HL-60/S4 treated with phorbol 12-myristate 13-acetate at 8.2 ng/mL for 4 days and 3 days (cell line): ENCODE results near the gene ZNF324.
"Not testable (repeated sequence)": the region's sequence is repeated elsewhere in the genome, so short reads cannot be mapped to it uniquely, and the experiment has no call there.

Experiments used
- in situ Hi-C: fragments of 300-500 bp; cut with MboI; formaldehyde crosslinking; loops from 2 replicates; pipeline ENCODE4 v1.15.0; 2022; ENCODE audit warnings: low sequenced_read_pairs

The ZNF324 gene

GRCh38 chr19:58470837-58471543, 4.1 kb downstream of the ZNF324 start:
- in situ Hi-C loops: not testable (repeated sequence)

DNA sequence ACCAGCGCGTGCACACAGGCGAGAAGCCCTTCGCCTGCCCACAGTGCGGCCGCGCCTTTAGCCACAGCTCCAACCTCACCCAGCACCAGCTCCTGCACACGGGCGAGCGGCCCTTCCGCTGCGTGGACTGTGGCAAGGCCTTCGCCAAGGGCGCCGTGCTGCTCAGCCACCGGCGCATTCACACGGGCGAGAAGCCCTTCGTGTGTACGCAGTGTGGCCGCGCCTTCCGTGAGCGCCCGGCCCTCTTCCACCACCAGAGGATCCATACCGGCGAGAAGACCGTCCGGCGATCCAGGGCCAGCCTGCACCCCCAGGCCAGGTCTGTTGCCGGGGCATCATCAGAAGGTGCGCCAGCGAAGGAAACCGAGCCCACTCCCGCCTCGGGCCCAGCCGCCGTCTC, 4.9 kb downstream of the ZNF324 start:
- in situ Hi-C loops: no loop called here

- in situ Hi-C loops: no loop called here
Measured at GRCh38 chr19:58473775-58474174, 6.9 kb downstream of the ZNF324 start.

- in situ Hi-C loops: no loop called here
Measured at GRCh38 chr19:58474291-58474996, 7.6 kb downstream of the ZNF324 start.

DNA sequence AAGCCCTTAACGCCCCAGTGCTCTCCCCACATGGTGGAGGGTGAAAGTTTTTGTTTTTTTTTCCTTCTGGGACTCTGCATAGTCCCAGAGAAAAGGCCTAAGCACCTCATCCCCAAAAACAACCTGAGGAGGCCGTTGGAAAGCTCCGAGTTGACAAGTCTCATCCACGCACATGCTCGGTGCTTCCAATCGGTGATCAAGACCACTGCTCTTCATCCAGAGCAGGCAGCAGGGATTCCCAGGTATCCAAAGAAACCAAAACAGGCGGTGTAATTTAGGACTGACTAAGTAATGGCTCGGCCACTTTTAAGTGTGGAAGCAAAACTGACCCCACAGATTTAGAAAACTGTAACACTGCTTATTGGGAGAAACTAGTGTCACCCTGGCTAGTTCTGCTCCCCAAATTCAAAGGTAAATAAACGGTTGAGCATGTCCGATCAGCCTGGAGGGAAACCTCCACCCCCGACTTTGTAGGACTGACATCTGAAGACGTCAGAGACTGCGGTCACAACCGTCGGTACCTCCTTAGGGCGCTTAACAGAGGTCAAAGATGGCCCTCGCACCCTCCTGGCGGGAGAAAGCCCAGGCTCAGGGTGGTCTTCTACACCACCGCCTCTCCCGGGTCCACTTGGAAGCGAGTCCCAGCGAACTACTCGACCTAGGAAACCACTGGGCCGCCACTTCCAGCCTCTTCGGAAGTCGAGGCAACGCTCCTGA, 8.3 kb downstream of the ZNF324 start:
- in situ Hi-C loops: no loop called here

- in situ Hi-C loops: no loop called here
Measured at GRCh38 chr19:58475714-58476497, 9.0 kb downstream of the ZNF324 start, which contains the start of gene ZNF446. ZNF446 (plus strand) TSS chr19:58476352; CDS start chr19:58477219, 867 bp downstream.

DNA sequence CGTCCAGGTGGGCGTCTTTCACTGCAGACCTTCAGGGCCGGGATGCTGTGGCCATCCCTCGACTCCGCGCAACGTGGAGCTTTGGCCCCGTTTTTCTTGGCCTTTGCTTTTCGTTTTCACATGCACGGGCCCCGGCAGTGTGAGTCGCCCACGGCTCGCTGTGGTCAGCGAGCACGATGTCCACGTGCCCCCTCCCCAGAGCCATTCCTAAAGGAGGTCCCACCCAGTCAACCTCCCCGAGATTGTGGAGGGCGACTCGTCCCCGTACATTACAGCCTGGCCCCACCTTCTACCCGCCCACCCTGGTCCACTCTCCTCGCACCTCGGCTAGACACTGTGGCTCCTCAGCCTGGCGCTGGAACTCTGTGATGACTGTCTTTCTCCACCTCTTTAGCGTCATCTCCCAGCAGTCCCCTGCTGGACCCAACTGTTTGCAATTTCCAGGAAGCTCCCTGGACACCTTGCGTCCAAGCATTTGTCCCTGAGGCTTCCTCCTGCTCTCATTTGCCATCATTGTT, 9.7 kb downstream of the ZNF324 start:
- in situ Hi-C loops: no loop called here

DNA sequence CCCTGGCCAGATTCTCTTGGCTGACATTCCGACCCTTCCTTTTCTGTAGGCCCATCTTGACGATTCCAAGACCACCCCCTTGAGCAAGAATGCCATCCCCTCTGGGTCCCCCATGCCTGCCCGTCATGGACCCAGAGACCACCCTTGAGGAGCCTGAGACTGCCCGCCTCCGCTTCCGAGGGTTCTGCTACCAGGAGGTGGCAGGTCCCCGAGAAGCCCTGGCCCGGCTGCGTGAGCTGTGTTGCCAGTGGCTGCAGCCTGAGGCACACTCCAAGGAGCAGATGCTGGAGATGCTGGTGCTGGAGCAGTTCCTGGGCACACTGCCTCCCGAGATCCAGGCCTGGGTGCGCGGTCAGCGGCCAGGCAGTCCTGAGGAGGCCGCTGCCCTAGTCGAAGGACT, 10.2 kb downstream of the ZNF324 start:
- in situ Hi-C loops: no loop called here

DNA sequence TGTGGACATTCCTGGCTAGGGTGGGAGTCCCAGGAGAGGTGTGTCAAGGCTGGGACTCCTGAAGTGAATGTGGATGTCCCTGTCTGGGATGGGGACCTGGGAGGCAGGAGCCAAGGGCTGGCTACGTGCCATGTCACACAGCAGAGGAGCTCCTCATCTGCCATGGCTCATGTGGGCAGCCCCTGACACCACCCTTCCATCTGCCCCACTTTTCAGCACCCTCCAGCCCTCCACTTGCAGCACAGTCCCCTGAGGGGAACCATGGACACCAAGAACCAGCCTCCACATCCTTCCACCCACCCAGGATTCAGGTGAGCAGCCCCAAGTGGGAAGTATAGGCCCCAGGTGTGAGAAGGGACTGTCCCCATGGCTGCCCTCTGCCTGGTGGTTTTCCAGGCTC, 11.0 kb downstream of the ZNF324 start:
- in situ Hi-C loops: no loop called here

DNA sequence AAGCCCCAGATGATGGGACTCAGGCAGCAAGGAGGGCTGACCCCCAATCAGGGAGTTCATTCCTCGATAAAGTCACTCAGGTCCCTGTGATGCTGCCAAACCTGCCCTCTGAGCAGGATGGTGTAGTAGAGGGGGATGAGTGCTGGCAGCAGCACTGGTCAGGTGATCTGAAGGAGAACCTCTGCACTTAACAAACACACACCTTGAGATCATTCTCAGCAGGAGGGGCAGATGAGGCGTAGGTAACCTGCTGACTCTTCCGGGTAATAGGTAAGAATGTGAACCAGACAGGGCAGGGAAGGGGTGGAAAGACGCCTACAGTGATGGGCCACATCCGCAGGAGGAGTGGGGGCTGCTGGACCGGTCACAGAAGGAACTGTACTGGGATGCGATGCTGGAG, 12.4 kb downstream of the ZNF324 start:
- in situ Hi-C loops: no loop called here

DNA sequence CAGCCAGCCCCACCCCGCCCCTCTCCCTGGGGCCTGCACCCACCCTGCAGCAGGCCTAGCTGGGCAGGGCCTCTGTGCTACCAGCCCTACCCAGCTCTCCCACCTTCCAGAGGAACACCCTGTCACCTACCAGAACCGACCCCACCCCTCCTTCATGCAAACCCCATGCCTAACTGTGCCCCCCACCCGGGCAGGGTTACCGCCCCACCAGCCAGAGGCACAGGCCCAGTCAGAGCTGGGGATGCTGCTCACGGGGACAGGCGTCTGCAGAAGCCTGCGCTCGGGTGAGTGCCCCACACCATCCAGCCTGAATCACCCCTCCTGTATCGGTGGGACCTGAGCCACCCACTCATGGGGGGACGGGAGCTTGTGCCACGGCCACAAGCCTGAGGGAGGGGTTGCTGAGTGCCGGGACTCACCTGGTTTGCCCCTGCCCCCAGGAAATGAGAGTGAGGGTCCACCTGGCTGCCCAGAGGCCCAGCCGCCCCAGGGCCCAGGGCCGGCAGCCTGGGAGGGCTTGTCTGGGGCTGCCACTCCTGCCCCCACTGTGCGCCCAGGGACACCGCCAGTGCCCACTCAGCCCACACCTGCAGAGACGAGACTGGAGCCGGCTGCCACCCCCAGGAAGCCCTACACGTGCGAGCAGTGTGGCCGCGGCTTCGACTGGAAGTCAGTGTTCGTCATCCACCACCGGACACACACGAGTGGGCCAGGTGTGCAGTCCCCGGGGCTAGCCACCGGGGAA, 13.0 kb downstream of the ZNF324 start:
- in situ Hi-C loops: no loop called here

DNA sequence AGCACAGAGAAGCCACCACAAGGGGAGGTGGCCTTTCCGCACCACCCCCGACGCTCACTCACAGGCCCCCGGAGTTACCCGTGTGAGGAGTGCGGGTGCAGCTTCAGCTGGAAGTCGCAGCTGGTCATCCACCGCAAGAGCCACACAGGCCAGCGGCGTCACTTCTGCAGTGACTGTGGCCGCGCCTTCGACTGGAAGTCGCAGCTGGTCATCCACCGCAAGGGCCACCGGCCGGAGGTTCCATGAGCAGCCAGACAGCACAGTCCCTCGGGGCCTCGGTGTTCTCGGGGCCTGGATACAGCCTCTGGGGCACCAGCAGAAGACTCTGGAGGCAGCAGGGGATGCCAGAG, 13.6 kb downstream of the ZNF324 start:
- in situ Hi-C loops: no loop called here

GRCh38 chr19:58480831-58481230, 14.0 kb downstream of the ZNF324 start:
- in situ Hi-C loops: no loop called here

DNA sequence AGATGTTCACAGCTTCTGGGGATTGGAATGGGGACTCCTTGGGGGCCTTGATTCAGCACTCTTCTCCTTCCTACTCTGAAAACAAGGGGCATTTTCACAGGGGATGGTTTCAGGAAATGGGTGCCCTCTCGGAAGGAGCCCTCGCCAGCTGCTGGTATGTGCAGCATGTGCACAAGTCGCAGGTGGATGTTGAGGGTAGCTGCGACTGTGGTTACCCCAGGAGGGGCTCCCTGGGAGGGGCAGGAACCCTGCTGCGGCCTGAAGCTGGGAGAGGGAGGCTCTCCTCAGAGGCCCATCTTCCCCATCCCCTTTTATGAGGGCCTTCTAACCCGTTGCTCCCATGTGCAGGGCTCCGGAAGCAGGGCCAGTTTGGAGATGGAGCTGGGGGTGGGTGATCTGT, 15.5 kb downstream of the ZNF324 start:
- in situ Hi-C loops: no loop called here

GRCh38 chr19:58483776-58484175, 16.9 kb downstream of the ZNF324 start:
- in situ Hi-C loops: no loop called here

DNA sequence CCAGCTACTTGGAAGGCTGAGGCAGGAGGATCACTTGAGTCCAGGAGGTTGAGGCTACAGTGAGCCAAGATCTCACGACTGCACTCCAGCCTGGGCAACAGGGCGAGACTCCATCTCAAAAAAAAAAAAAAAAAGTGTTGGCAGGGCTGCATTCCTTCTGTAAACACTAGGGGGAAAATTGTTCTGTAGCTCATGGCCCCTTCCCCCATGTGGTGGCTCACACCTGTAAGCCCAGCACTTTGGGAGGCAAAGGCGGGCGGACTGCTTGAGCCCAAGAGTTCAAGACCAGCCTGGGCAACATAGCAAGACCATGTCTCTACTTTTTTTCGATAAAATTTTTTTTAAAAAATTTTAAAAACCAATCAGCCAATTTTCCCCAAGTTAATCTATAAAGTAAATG, 17.5 kb downstream of the ZNF324 start:
- in situ Hi-C loops: not testable (repeated sequence)

DNA sequence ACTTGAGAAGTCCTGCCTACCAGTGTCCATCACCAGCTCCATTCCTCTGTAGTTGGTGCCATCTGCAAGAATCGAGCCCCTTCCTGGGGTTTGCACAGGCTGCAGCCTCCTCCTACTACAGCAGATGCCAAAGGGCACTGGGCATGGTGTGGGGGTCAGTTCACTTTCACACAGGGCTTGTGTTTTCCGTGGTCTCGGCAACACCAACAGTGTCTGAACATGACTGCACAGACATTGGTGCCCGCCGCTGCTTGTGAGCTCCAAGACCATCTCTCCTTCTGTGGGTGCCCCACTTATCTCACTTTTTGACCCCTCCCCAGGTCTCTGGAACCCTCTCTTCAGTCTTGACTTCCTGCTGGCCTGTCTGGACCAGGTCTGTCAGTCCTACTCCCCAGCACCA, 24.5 kb downstream of the ZNF324 start:
- in situ Hi-C loops: no loop called here

GRCh38 chr19:58492265-58492664, 25.4 kb downstream of the ZNF324 start:
- in situ Hi-C loops: no loop called here

- in situ Hi-C loops: no loop called here
Measured at GRCh38 chr19:58497634-58498170, 30.8 kb downstream of the ZNF324 start.
